GM19043 (cell line): Measurements from ENCODE around the gene TTLL11.
"Not testable (repeated sequence)": the region's sequence is repeated elsewhere in the genome, so short reads cannot be mapped to it uniquely, and the experiment has no call there.

Source experiments
- ATAC-seq: cut with Tn5 transposase; IDR thresholded peaks from one replicate; pipeline ENCODE4 v1.9.1; 2021; ENCODE audit warnings: low read depth; ENCODE audit not compliant: unreplicated experiment

The TTLL11 gene

DNA sequence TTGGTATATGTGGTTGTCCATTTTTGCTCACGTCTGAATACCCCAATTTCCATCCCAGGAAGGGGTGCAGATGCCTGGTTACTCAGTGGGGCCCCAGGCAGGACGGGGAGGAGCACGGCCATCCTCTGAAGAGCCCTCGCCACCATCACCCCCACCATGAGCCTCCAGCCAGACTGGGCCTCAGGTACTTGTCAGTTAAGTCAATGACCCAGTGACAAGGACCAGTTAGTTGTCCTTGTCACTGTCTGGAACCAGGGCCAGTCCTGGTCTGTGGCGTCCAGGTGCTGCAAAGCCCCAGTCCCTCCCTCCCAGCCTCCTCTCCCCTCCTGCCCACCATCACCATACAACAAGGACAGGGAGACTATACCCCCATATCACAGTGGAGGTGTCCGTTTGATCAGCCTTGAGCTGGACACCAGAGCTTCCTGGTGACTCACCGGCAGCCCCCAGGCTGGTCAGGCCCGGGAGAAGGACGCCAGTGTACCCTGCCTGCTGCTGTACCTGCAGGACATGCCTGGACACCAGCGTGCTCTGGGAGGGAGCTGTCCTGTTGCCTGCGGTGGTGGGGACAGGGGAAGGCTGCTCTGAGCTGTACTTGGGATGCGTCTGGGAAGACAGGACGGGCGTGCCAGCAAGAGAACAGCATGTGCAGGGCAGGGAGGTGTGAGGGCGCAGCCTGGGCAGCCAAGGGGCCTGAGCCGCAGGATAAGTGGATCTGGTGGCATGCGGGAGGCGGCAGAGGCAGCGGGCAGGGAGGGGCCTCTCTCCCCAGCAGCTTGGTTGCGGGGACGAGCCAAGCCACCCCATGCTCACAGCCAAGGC is 32.6 kb upstream of the TTLL11 start:
- no peak for ATAC-seq

DNA sequence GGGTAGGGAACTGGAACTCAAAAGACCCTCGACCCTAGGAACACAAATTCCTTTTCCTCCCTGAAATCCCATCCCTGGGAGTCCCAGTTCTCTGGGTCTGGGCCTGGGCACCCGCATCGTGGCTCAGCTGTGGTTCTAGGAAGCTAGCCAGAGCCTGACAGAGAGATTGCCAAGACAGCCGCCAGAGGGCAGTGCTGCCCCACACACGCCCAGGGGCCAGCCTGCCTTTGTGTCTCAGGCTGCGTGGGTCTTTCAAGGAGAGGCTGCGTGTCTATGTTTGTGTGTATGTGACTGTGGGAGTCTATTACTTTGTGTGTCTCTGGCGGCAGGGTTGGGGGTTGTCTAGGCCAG is 32.0 kb upstream of the TTLL11 start:
- no peak for ATAC-seq

DNA sequence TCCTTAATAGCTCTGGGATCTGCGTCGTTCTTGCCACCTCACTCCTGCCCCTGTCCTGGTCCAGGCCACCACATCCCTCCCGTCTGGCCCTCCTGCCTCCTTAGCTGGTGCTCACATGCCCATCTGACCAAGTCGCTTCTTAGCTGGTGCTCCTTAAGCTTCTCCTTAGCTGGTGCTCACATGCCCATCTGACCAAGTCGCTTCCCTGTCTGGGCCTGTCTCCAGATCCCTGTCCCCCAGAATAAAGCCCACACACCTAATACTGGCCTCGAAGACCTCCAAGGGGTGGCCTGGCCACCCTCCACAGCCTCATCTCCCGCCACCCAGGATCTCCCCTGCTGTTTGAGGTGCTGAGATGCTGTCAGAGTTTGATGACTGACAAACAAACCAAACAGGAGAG is 31.4 kb upstream of the TTLL11 start:
- ATAC-seq: no peak

DNA sequence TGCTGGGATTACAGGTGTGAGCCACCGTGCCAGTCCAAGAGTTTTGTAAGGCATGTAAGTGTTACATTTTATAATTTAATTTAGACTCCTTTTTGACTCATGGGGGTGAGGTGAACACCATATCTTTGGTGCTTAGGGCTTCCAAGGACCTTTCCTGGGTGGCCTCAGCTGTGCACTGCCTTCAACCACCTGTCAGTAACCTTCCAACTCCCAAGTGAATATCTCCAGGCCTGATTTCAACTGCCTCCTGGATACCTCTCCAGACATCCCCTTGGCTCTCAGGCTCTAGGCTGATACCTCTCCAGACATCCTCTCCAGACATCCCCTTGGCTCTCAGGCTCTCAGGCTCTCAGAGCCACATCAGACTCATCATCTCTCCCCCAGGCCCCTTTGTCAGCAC is 30.9 kb upstream of the TTLL11 start:
- ATAC-seq: no peak

DNA sequence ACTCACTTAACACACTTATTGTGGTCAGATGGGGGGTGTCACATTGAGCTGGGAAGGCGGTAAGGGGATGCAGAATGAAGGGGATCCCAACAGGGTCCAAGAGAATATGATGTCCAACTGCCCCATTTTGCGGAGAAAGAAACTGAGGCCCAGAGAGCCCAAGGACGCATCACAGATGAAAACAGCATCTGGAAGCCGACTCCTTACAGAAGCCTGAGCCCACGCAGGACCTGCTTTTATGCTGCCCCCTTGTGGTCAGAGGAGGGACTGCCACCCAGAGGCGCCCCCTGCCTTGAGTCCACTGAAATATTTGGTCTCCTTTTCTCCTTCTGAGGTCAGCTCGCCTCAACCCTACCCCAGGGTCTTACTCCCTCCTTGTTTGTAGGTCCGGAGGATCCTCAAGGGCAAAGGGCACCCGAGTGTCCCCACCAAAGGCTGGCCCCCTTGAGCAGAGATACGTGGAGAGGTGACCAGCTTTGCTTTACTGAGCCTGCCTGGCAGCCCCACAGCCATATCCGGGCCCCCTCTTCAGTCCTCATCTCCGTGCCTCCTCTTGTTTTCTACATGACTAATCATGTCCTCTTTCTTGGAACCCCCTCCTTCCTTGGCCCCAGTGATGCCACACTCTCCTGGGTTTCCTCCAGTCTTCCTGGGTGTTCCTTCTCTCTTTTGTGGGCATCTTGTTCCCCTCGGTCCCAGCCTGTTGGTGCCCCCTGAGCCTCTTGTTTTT is 30.0 kb upstream of the TTLL11 start:
- no peak for ATAC-seq

DNA sequence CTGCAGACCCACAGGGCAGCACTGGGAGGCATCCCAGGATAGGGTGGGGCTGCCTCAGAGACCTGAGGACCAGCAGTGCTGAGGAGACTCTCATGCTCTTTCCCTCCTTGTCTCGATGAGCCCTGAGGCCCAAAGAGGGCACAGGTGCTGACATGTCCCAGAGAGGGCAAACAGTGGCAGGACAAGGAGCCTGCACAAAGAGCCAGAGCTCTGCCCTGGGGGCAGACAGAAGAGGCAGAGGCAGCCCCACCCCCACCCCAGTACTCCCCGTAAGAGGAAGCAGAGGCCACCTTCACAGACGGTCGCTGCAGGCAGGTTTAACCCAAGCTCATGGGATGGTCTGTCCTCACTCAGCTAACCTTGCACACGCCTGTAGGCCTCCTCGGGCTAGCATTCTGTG is 29.4 kb upstream of the TTLL11 start:
- ATAC-seq: no peak

DNA sequence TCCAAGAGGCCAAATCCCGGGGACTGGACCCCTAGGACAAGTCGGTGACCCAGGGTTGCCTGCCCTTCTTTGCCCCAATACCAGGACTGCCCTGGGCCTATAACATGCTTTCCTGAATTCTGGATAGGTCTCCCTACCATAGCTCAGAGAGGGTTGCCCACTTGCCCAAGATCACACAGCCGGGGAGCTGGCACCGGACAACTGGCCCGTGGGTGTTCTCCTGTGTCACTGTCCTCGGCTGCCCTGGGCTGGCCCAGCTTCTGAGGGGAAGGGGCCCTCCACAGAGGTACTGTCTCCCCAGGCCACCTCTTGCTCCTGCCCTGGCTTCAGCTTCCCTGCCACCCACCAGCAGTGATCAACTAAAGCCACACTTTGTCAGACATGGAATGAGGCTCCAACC is 28.8 kb upstream of the TTLL11 start:
- ATAC-seq: no peak

DNA sequence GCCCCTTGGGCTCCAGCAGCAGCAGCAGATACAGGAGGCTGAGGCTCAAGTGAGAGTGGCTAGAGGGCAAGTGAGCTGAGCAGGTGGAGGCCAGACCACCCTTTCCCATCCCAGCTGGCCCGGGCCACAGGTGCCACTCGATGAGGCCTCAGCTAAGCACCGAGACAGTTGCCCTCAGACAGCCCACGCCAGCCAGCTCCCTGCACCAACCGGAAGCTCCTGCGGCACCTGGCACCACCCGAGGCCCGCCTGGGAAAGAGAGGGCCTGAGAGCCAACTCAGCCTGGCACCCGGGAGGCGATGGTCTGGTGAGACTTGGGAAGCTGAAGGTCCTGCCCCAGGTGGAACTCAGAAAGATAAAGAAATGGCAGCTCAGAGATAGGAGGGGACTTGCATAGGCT is 28.3 kb upstream of the TTLL11 start:
- ATAC-seq: no peak

DNA sequence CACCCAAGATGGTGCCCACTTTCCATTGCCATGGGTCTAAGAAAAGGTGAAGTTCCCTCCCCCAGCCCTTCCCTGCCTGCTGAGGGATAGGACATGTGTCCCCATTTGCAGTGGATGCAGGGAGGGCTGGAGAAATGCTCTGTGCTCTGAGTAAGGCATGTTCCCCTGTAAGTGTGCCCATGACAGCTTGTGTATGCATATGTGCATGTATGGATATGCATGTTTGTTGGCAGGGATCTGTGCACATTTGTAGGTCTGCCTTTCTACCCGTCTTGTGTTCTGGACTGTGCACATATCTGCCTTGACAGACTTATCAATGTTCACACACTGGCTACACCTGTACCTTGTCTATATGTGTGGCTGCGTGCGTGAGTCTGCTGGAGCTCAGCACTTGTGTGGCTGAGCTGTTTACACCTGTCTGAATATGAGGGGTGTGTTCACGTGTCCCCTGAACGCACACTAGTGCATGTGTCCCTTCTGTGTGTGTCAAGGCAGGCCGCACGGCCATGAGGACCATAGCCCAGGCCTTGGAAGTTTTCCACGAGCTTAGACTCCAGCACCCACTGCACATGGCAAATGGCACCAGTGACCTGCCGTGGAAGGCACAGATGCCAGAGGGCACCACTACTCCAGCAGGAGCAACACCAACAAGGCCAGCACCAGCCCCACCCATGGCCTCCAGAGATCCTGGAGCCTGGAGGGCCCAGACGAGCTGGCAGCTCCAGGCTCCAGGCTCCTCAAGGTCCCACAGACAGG is 27.4 kb upstream of the TTLL11 start:
- ATAC-seq: no peak

DNA sequence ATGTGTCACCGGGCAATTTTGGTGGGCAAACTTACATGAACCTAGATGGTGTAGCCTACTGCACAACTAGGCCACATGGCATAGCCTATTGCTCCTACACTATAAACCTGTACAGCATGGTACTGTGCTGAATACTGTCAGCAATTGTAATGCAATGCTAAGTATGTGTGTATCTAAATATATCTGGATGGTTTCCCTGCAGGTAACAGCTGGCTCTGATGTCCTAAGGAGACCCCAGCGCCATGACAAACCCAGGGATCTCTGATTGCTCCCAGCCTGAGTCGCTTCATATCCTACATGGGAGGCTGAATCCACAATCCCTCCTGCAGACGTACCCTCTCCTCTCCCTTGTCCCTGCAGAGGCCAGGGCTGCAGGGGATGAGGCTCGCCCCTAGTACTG is 26.6 kb upstream of the TTLL11 start:
- no peak for ATAC-seq

DNA sequence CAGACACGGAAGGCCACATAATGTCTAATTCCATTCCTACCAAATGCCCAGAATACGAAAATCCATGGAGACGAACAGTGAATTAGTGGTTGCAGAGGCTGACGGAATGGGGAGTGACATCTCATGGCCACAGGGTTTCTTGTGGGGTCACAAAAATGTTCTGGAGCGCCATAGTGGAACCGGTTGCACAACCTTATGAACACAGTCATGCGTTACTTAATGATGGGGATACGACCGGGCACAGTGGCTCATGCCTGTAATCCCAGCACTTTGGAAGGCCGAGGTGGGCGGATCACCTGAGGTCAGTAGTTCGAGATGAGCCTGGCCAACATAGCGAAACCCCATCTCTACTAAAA is 26.0 kb upstream of the TTLL11 start:
- no peak for ATAC-seq

DNA sequence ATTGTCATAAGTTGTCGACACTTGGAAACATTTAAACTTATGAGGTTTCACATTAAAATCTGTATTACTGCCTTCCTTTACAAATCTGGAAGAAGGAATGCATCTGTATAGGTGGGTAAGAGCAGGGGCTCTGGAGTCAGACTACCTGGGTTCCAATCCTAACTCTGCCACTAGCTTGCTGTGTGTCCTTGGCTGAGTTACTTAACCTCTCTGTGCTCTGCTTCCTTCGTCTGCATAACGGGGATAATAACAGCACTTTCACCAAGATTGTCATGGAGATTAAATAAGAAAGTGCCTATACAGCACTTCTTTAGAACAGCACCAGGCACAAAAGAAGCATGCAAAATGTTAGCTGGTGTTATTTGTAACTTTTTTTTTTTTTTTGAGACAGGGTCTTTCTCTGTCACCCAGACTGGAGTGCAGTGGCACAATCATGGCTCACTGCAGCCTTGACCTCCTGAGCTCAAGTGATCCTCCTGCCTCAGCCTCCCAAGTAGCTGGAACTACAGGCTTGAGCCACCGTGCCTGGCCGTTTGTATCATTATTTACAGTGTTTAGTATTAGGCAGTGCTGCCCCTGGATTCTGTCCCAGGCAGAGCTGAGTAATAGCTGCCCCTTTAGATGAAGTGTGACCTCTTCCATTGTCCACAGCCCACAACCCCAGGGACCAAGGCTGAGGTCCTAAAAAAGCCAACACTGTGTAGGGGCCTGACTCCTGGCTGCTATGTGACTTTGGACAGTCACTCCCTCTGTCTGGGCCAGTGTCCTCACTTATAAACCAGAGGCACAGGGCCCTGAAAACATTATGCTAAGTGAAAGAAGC is 25.4 kb upstream of the TTLL11 start:
- no peak for ATAC-seq

DNA sequence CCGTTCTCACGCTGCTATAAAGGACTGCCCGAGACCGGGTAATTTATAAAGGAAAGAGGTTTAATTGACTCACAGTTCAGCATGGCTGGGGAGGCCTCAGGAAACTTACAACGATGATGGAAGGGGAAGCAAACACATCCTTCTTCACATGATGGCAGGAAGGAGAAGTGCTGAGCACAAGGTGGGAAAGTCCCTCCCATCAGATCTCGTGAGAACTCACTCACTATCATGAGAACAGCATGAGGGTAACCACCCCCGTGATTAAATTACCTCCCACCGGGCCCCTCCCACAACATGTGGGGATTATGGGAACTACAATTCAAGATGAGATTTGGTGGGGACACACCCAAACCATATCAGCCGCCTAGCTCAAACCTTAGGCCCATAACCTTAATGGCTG is 24.1 kb upstream of the TTLL11 start:
- ATAC-seq: not testable (repeated sequence)

DNA sequence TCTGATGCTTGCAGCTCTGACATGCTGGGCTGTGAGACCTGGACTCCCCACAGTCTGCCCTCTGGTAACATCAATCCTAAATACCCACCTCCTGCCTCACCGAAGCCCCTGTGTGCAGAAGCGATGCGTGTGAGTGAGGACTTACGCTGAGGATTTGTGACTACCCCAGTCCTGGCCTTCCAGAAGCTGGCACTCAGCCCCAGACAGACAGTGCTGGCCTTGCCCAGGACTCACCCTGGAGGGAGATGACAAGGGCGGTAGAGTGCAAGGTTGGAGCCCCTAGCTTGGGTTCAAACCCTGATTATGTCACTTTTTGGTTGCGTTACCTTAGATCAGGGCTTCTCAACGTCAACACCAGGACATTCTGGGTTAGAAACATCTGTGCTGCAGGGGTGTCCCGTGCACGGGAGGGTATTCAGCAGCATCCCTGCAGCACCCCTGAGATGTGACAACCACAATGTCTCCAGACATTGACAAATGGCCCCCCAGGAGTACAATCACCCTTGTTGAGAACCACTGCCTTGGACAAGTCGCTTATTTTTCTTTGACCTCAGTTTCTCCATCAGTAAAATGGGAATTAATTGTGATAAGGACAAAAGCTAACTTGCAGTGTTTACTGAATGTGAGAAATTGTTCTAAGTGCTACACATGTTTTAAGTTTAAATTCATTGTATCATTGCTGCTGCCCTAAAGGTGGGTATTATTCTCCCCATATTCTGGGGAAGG is 23.5 kb upstream of the TTLL11 start:
- no peak for ATAC-seq

DNA sequence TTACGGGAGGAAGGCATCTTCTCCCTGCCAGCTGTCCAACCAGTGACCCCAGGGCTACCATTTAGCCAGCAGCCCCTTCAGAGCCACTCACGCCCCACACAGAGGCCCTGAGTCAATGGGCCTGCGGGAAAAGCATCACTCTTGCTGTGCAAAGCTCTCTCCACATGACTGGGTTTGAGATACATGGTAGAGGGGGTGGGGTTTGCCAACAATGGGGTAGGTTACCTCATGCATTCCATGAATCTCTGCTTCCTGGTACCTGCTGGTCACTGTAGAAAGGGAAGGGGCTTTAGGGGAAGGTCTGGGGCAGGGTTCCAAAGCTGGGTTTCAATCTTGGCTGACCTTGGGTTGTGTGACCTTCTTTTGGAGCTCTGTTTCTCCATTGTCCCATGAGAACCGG is 22.9 kb upstream of the TTLL11 start:
- ATAC-seq: no peak

DNA sequence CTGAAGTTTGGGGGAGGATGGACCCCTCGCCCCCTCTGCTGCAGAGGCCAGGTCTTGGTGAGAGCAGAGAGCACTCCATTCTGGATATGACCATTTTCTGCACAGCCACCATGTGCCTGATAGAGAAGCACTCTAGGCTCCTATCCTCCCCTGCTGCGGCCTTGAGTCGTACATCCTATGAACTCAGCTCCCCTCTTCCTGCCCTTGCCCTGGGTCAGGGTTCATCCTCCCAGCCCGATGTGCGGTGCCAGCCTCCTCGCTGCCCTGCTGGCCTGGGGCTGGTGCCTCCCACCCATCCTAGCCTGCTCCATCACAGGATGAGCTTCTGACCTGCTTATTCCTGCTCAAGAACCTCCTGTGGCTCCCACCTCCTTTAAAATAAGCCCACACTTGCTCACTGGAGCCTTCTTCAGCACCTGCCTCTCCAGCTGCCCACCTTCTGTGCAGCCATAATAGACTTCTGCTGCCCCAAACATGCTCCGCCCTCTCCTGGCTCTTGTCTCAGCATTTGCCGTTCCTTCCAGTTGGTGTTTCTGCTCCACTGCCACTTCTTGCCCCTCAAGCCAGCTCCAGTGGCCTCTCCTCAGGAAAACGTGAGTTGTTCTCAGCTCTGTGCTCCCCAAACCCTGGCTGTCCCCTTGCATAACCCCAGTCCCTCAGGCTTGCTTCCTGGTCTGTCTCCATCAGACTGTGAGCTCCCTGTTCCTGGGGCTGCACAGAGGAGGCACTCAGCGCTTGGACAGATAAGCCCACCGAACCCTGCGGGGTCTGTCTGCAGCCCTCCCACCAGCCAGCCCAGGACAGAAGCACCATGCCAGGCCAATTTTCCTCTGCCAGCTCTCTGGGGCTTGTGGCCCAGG is 22.3 kb upstream of the TTLL11 start:
- no peak for ATAC-seq

DNA sequence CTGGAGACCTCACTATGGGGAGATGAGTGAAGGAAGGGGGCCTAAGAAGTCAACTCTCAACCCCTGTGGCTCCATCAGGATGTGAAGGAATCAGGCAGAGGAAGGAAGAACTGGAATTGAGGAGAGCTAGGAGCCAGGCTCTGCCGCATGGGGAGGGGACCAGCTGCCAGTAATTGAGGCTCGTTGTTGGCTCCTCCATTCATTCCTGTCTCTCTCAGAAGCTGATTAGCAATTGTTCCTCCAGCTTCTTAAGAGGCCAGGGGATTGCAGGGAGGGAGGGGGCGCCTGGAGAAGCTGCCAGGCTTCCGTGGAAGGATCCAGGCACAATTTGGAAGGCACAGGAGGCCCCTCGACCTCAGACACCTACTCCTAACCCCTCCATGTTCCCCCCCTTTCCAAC is 20.5 kb upstream of the TTLL11 start:
- ATAC-seq: no peak

DNA sequence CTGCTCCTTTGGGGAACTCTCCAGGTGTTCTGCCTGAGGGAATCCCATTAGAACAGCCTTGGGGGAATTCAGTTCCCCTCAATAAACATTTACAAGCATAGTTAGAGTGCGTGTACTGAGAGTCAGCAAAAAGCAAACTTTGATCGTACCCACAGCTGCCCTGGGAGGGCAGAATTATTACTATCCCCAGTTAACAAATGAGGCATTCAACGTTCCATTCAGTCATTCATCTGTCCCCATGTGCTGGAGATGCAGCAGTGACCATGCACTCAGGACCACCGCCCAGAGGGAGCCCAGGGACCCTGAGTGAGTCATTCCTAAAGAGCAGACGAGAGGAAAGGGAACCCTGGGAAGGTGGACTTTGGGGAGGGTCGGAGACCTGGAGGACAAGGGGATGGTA is 19.1 kb upstream of the TTLL11 start:
- no peak for ATAC-seq

DNA sequence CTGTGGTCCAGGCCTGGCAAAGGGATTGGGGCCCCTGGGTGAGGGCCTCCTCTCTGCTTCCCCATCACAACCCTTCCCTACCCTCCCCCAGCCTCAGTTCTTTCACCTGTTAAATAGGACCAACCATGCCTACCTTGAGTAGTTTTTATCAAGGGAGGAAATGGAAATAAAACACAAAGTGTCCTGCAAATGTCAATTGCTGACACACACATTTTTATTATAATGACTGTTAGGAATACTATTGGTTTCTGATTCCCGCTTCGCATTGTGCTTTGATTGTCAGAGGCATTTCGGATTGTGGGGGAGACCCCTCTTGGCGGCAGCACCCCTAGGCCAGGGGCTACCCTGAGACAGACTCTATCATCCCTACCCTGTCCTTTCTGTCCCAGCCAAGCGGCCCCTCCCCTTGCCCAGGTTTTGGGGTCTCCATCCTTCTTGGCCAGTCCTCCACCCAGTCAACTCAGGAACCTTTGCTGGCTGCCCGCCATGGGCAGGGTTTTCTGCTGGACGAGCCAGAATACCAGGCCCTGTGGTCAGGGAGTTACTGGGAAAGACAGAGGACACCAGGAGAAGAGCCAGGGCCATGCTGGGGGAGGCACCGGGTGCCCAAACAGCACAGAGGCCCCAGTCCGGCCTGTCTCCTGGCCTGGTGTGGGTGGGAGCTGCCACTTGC is 18.4 kb upstream of the TTLL11 start:
- ATAC-seq: no peak
